CMK (cell line): Measurements from ENCODE around the gene TBCB.
"Not testable (repeated sequence)": the region's sequence is repeated elsewhere in the genome, so short reads cannot be mapped to it uniquely, and the experiment has no call there.

ENCODE experiments used
- DNase-seq: peaks from one replicate; pipeline ENCODE4 v3.0.0-alpha.2; 2010; ENCODE audit warnings: low read depth

TBCB gene, protein sequence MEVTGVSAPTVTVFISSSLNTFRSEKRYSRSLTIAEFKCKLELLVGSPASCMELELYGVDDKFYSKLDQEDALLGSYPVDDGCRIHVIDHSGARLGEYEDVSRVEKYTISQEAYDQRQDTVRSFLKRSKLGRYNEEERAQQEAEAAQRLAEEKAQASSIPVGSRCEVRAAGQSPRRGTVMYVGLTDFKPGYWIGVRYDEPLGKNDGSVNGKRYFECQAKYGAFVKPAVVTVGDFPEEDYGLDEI

GRCh38 chr19:36115453-36116343 lies at the start of gene TBCB:
Gene TBCB, plus strand, starts transcription at chr19:36115468. Its CDS starts 93 bp downstream, at chr19:36115561.
- DNase-seq = peak; percentile 59

GRCh38 chr19:36067681-36068080 lies 47.6 kb upstream of the TBCB start:
- DNase-seq = no peak

- not testable (repeated sequence) for DNase-seq
These were observed 46.3 kb upstream of the TBCB start for GRCh38 chr19:36068810-36069499.

GRCh38 chr19:36072081-36072480 lies 43.2 kb upstream of the TBCB start:
- DNase-seq = no peak

DNA sequence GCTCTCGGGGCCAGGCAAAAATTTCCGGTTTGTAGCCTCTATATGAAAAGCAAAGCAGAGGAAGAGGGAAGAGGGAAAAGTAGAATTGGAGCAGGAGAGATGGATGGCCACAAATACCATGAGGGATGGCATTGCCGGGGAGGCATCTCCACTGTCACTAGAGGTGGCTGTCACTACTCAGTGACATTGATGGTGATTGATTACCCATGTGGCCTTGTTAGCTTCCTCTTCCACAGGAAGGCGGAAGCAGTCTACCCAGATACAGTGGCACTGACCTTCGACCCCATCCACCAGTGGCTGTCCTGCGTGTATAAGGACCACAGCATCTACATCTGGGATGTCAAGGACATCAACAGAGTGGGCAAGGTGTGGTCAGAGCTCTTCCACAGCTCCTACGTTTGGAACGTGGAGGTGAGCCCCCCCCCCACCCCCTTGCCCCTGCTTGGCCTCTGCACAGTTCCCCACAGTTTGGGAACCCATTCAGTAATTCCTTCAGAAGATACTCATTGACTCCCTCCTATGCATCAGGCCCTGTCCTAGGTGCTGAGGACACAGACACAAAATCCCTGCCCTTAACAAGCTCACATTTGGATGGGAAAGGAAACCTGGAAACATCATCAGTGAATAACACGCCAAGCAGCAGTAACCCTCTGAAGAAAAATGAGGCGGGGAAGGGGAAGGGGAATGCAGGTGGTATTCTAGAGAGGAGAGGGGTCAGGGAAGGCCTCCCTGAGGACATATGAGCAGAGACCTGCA lies 42.0 kb upstream of the TBCB start:
- DNase-seq = no peak

DNA sequence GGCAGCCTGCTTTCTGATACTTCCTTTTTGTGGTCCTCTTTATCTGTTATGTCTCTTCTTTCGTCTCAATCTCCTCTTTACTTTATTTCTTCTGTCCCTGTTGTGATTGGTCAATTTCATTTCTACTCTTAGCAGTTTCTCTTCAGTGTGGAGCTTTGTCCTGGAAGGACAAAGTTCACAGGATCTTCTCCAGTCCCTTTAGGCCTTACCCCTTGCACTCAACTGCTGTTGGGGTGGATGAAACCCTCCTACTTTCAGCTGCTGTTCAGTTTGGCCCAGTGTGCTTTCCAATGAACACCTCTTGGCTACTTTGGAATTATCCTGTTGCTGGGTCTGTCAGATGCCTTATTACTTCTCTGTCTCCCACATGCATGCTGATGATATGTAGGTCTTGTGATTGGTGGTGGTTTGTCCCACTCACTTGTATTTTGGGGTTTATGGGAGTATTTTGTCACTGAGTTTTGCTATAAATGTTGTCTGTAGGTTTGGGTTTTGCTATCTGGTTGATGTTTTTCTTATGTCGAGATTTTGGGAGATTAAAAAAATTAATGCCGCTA lies 35.8 kb upstream of the TBCB start:
- no peak for DNase-seq

GRCh38 chr19:36081385-36081784 lies 33.9 kb upstream of the TBCB start:
- DNase-seq = no peak

- DNase-seq = no peak
These were observed 33.4 kb upstream of the TBCB start for GRCh38 chr19:36081894-36082293.

DNA sequence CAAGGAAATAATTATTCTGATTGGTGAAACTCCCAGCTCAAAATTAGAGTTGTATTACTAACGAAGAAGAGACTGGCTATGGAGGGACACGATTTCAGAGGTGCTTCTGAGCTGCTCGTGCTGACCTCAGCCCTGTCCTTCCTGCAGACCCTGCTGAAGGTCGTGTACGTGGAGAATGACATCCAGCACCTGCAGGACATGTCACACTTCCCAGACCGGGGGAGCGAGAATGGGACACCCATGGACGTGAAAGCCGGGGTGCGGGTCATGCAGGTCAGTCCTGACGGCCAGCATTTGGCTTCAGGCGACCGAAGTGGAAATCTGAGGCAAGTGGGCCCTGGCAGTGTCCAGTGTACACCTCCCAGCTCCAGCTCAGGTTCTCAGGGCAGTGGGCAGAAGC lies 32.4 kb upstream of the TBCB start:
- DNase-seq = no peak

DNA sequence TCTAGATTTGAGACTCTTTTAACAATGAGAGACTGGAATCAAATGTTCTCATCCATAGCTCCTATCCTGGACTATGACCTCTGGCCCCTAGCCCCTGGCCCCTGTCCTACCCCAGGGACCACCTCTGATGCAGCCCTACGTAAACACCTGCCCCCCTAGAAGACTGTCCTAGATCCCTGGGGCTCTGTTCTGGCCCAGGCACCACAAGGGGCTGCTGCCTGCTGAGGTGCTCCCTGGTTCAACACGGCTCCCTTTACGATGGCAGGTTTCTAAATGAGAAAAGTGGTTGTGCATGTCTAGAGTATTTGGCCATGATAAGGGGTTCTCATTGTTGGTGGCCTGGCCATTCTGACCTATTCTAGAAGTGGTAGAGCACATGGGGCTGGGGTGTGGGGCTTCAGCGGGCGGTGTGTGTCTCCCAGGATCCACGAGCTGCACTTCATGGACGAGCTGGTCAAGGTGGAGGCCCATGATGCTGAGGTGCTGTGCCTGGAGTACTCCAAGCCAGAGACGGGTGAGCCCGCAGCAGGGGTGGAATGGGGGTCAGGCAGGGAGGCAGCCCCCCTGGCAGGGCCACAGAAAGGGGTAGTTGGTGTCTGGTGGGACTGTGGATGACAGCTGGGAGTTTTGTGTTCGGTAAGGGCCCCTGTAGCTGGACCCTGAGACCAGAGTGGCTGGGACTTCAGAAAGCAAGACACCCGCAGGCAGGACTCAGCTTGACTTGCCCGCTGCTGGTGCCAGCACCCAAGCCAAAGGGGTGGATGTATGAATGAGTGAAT lies 30.8 kb upstream of the TBCB start:
- DNase-seq = no peak

- no peak for DNase-seq
These were observed 28.9 kb upstream of the TBCB start for GRCh38 chr19:36086326-36086725.

DNA sequence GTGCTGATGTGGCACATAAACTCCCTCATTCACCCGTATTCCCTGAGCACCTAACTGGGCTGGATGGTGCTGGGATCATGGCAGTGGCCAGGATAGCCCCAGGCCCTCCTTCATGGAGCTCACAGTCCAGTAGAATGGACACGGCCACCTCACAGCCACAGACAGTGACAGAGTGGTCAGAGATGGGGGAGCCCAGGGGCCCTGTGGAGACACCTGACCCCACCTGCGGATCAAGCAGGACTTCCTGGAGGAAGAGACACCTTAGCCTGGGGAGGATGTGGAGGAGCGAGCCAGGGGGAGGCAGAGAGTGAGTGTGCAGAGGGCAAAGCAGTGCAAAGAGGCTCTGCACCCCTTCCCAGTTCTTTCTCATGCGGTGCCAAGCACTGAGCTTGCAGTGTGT lies 25.4 kb upstream of the TBCB start:
- no peak for DNase-seq

GRCh38 chr19:36090910-36091695 lies 24.2 kb upstream of the TBCB start:
- DNase-seq = no peak

DNA sequence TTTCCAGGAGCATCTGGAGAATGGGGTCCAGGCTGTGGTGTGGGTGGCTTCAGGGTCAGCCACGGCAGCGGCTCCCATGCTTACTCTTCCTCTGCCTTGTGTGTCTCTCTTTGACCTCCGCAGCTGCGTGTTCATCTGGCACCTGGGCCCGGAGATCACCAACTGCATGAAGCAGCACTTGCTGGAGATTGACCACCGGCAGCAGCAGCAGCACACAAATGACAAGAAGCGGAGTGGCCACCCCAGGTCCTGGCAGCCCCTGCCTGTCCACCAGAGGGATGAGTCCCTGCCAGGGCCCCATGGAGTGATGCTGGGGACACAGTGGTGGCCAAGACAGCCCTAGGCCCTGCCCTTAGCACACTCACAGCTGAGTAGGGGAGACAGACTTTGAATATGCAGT lies 22.7 kb upstream of the TBCB start:
- DNase-seq = no peak

DNA sequence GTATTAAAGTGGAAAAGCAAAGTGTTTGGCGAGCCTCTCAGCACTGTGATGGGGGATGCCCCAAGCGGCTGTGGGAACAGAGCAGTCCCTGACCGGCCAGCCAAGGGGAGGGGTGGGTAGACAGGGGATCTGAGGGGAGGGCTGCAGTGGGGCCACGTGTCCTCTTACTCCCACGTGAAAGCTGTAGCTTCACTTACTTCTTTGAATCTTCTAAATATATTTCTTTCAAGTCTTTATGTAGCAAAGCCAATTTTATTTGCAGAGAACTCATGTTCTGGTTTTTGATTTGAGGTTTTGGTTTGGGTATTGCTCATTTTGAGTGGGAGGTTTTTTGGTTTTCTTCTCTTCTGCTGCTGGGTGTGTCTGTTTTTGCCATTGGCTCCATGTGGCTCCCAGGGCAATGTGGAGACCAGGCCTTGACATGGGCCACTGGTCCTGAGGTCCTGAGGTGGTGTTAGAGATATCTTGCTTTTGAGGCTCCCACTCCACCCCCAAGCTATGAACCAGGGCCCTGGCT lies 22.1 kb upstream of the TBCB start:
- DNase-seq = no peak

GRCh38 chr19:36093687-36094086 lies 21.6 kb upstream of the TBCB start:
- no peak for DNase-seq

GRCh38 chr19:36097036-36097435 lies 18.2 kb upstream of the TBCB start:
- DNase-seq = no peak

- DNase-seq = no peak
These were observed 16.0 kb upstream of the TBCB start for GRCh38 chr19:36099166-36099785.

GRCh38 chr19:36100476-36100875 lies 14.8 kb upstream of the TBCB start:
- no peak for DNase-seq
